ENCODE results near the gene MCM3.

GRCh38 chr6:52299653-52300052 is 15.1 kb upstream of the MCM3 start:
- TF ChIP-seq CTCF (IDR thresholded peaks at IDR 0.05): no peak
- no peak for TF ChIP-seq POLR2A (IDR thresholded peaks at IDR 0.05)

Data from heart left ventricle (tissue), 13 donors.